NCI-H2081 (cell line): ENCODE data around the gene HIVEP3.

Source experiments
- DNase-seq, 2 experiments: peaks; one replicate each; lab custom pipeline; 2025; lab: John Stamatoyannopoulos, UW

Gene HIVEP3

DNA sequence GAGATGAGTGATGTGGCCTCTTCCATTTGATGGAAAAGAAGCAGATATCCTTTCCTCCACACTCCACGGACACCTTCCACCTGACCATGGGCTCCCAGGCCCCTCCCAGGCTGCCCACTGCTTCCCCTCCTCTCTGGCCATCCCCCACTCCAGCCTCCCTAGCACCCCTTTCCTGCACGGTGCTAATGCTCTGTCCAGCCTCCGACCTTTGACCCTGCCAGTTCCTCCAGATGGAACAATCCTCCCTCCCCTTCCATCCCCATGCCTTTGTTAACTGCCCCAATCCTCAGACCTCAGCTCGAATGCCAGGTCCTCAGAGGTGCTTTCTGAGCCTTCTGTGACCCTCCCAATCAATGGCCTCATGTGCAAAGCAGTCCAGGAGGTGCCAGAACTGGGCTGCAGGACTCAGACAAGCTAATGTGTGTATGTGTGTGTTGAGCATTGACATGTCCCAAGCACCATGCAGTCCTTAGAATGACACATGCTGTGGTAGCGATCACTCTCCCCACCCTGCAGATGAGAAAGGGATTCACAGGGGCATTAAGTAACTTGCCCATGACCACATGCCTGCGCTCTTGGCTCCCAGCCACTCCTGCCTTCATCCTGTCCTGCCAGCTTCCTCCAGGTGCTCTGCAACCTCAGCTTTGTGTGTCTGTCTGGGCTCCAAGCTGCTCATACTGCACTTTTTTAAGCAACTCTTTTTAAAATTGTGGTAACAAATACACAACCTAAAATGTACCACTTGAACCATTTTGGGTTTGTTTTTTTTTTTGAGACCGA lies 370.8 kb downstream of the HIVEP3 start:
- peak in 1 of 2 experiments; percentile 48 for DNase-seq

DNA sequence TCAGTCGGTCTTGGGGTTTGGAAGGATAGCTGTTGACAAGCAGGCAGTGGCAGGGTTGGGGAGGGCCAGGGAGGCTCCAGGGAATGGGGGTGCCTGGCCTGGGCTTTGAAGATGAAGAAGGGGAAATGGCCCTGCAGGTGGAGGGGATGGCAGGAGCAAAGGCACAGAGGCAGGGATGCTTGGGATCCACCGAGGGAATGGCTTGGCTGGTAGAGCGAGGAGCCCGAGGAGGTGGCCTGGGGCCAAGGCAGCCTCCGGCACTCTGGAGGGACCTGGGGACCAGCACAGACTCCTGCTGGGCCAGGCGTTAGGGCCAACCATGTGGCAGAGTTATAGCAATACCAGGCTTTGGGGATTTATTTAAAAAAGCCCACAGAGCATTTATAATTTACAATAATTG lies 371.4 kb downstream of the HIVEP3 start:
- DNase-seq: no peak

DNA sequence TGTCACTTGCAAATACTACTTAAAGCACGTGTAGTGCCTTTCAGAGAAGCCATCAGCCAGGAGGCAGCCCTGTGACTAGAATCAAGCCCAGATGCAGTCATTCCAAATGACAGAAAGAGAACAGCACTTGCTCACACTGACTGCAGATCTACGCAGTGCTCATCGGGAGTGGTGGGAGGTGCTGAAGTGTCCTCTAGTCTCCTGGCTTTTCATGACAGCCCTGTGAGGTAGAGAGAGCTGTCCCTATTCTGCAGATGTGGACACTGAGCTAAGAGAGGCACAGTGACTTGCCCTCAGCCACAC lies 371.9 kb downstream of the HIVEP3 start:
- no peak for DNase-seq

DNA sequence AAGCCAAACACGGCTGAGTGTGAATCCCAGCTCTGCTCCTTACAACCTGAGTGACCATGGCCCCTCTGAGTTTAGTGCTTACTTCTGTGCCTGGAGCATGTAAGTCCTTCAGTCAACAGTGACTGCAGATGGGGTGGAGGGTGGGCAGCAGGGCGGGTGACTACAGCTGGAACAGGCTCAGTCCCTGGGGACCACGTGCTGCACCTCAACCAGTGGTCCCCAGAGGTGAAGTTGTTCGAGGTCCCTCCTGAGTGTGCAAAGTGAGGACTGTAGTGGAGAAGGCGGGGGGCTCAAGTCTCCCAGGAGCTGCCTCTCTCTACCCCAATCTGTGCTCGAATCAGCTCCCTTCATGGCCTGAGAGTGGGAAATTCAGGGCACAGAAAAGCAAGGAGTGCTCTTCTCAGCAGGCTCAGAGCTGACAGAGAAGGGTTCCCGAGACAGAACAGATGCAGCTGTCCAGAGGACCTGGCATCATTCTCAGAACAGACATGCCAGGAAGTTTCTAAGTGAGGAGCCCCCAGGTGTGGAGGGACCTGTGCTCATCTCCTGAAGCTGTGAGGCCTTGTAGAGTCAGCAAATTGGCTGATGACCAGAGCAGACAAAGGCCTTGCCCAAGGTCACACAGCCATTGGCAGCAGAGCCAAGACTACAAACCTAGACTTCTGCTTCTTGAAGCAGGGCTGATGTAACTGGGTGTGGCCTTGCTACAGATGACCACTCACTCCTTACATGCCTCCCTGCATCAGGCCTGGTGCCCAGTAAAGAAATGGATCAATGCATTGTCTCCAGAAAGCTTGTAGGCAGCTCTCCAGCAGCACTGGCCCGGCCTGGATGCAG lies 372.5 kb downstream of the HIVEP3 start:
- no peak for DNase-seq

DNA sequence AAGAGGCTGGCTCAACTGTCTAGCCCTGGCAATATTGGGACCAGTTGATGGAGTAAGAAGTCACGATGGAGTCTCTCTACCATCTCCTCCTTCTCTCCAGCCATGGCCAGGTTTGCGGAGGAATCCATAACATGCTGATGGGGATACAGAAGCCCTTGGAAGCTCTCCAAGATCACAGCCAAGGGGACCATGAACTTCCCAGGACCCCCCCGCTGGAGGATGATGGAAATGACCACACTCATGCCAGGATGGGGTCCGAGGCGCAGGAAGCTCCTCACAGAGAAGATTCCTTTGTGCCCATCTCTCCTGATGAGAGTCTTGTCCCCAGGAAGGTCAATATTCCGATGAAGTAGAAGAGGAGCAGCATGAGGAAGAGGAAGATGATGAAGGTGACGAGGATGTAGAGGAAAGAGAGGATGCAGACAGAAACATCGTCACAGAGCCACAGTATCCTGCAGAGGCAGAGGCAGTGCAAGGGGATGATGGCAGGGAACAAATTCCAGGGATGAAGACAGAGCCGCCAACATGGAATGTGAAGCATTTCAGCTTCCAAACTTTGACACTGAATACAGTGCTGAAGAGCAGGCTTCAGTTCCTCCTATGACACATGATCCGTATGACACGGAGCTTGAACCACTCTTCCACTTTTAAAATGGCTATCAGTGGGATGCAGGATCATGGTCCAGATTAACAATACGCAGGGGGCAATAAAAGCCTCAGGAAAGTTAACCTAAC lies 376.4 kb downstream of the HIVEP3 start:
- DNase-seq: no peak

DNA sequence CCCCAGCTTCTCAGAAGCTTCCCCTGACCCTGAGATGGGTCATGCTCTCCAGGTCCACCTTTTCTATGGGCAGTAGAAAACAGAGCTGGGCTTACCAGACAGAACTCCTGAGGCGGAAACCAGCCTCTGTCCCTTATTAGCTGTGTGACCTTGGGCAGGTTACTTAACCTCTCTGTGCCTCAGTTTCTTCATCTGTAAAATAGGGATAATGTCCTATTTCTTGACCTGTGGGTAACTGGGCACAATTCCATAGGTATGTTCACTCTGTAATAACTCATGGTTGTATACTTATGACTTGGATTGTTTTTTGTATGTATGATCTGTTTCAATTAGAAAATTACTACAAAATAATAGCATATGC lies 377.1 kb downstream of the HIVEP3 start:
- no peak for DNase-seq

DNA sequence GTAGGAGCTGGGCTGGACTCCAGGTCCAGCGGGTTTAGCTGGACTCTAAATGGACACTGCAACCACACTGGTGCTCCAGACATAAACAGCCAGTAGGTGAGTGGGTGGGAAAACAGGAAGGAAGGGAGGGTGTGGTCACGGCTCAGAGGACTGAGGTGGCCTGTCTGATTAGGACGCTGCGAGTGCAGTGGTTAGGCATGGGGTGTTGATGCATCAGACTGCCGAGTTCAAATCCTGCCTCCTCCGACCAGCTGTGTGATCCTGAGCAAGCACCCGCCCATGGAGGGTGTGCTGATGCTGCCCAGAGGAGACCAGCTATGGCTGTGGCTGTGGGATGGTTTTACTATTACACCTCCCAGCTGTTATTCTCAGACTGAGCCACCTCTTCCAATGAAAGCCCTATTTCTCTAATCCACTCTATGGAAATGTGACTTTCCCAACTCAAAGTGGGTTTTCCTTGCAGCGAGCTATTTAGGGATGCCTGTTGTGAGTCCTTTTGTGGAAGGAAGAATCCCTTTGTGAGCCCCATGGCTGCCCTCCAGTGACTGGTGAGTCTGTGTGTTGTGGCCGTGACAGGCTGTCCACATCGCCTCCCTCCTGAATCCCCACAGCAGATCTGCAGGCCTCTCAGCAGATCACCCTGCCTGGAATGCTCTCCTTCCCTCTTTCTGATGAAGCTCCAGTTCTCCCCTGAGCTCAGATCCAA lies 377.7 kb downstream of the HIVEP3 start:
- no peak for DNase-seq

DNA sequence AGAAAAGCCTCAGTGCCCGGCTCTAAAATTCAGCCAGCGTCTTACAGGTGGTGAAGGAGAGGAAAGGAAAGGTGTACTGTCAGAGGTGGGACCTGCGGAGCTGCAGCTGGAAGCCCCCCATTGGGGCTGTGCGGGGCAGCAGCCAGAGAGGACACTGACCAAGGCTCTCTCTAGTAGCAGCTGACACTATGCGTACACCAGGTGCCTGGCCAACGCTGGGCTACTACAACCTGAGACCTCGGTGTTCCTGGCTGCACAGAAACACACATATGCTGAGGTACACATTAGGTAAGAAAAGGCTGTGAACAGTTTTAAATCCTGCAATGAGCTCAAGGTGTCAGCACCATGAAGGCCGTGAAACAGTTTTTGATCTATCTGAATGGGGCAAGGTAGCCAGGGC lies 378.7 kb downstream of the HIVEP3 start:
- no peak for DNase-seq

DNA sequence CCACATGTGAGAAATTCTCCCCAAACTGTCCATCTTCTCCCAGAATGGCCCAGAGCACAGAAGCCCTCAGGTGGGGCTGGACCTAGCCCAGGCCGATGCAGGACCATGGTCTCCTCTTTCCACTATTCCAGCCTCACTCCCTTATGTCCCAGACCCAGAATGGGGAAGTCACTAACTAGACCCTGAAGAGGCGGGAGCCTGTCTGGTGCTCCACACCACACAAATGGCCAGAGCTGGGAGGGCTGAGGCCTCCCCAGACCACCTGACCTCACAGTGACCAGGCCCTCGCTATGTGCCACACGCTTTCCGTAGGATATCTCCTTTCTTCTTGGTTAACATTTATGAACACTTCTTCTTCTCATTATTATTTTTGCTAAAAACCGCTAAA lies 379.3 kb downstream of the HIVEP3 start:
- no peak for DNase-seq

DNA sequence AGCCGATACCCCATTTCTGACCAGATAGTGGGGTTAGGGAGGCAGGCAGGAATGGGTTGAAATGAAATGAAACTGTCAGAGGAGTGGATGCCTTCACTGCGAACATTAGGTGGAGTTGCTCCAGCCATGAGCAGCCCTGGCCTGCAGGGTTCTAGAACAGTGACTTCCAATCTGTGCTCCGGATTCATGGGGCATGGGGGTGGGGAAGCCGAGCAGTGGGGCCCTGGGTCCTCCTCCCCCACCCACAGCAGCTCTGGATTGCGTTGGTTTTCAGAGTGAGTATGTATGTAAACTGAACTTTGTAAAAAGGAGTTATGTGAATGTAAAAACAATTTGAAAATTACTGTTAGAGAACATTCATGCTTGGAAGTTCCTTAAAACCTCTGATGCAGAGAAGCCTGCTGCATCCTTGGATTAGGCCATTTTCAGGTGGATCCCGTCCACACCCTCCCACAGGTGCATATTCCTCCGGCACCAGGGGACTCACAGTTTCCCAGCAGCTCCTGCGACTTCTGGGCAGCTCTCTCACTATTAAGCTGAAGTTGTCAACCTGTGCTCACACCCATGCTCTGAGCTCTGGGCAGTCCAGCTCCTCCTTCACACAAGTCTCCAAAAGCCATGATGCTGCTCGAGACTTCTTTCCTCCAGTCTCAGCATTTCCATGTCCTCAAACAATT lies 379.8 kb downstream of the HIVEP3 start:
- no peak for DNase-seq

DNA sequence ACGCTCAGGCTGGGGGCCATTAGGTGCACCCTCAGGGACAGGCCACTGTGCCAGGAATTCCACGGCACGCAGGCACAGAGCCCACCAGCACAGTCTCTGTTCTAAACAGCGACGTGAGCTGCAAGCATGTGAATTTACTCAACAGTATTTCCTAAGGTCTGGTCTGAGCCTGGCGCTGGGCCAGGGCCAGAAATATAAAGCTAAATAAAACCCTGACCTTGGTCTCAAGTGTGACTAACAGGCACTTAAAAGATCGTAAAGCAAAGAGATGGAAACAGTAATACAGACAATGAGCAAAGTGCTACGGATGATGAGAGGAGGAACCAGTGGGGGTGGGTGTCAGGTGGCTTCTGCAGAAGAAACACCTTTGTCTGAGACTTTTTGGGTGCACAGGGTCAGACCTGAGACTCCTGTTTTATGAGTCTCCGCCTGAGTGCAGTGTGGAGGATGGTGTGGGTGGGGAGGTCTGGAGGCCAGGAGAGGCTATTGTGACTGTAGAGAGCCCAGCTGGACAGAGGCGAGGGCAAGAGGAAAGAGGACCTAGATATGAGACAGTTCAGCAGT lies 380.9 kb downstream of the HIVEP3 start:
- DNase-seq: no peak

DNA sequence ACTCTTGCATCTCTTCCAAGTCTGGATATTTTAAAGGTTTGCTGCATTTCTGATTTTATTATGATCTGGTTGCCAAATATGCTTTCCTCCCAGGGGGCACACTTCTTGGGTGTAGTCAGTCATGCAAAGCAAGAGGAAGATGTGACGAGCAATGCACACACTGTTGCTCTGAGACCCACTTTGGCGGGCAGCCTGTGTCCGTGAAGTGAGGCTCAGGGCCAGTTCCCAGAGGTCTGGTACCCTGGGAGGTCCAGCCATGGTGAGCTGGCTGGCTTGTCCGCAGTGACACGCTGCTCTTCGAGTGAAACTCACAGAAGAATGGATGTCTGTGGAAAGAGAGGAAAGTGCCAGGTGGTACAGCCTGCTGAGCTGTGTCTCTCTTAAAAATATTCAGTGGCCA lies 381.5 kb downstream of the HIVEP3 start:
- no peak for DNase-seq

DNA sequence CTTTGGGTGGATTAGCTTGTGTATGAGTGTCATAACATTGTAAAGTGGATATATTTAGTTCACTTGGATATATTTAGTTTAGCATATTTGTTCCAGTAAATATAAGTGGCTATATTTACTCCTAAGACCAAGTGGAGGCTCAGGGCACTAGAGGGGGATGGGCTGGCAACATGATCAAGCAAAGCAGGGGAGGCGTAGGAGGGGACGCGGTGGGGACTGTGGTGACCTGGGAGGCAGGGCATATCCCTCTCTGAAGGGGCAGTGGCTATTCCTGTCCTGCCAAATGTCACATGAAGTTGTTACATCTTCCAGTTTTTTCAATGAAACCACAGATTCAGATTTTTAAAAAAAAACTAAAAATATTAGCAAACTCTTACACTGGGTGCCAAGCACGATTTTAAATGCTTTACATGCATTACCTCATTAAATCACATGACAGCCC lies 382.3 kb downstream of the HIVEP3 start:
- DNase-seq: no peak

DNA sequence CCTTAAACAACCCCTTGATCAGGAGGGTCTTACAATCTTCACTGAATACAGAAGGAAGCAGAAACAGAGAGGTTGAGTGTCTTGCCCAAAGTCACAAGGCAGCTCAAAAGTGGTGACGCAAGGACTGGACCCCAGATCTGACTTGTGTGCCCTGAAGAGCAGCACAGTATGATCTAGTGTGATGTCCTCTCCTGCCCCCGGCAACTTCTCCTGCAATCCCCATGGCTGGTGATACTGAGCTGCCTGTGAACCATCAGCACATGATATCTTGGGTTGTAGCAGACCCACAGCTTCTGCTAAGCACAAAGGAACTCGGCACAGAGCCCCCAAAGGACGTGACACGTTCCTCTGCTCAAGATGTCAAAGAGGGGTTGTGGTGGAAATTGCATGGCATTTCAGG lies 383.0 kb downstream of the HIVEP3 start:
- no peak for DNase-seq

DNA sequence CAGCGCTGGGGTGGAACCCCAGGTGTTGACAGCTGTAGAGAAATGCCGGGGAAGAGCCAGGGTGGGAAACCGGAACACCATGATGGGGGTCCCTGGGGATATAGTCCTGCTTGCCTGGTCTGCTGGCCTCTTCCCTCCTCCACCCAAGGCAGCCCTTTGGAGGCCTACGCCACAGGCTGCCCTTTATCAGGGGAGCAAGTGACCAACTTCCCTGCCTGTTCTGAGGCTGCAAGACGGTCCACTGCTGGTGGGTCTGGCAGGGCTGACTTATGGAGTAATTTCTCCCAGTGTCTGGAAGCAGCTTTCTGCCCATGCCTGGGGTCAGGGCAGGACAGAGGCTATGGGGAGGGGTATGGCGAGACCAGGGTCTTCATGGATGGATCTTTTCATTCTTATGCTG lies 383.4 kb downstream of the HIVEP3 start:
- DNase-seq: no peak

DNA sequence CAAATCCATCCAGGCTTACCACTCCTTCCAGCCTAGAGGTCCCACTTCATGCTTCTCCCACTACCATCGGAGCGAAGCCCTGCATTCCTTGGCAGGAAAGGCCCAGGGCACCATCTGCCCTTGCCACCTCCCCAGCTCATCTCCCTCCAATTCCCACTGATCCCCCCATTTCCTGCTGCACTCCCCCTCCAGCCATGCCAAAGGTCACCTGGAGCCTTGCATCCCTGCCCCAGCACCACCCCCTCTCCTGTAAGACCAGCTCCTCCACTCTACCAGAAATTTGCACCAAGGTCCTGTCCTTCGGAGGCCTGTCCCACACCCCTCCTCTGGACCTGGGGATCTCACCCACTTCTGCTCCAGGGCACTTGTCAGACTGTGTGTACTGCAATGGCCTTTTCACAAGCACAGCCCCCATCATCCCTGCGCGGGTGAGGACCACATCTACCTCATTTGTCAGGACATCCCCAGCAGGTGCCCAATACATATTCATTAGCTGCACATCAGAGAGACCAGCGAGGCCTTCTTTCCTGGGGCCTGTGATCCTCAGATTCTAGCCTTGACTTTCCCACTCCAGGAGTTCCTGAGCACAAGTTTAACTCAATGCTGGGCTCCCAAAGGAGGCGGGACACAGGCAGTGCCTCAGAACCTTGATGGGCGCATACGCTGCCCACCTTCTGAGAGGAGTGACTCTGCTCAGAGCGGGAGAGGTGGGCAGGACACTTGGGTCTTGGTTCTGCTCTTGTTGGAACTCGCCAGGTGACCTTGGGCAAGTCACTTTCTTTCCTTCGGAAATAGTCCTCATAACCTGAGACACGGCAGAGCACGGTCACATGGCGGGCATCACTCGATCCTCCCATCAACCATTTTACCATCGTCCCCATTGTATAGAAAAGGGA lies 384.3 kb downstream of the HIVEP3 start:
- DNase-seq: no peak

DNA sequence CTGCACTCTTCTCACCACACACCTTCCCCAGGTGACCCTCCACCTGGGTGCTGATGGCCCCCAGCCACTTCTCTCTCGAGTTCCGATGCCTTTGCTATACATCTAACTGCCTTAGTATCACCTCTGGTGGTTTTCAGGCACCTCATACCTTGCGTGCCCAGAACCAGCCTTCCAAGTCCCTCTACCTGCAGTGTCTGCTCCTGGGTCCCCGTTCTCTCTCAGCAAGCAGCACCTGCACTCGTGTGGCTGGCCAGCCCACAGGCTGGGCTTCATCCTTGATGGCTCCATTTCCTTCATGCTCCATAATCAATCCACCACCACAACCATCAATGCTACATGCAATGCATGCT lies 385.0 kb downstream of the HIVEP3 start:
- DNase-seq: no peak

DNA sequence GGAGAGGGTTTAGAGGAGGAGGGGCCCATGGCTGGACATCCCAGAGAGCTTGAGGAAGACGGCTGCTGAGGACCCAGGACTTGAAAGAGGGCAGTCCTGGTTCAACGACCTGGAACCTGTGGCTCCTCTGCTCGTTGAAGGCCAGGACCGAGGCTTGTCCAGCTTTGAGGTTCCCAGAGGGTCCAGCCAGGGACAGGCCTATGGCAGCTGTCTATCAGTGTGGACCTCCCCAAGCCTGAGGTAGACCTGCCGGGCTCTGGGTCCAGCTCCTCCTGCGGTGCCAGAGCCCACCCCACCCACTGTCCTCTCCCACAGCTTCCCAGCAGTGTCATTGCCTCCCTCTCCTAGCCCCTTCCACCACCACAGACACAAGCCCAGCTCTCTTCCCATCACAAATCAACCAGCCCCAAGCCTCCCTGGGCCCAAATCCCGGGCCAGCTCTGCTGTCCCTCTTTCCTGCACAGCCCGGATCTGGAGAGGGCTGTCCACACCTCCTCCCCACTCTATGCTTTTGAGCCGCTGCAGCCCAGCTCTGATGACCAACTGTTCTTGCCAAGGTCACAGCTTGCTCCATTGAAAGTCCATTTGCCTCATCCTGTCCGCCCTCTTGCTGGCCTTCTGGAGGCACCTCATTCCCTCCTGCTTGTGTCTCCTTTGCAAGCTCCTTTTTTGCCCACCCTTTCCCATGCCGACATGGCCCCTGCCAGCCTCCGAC lies 385.5 kb downstream of the HIVEP3 start:
- DNase-seq: no peak

DNA sequence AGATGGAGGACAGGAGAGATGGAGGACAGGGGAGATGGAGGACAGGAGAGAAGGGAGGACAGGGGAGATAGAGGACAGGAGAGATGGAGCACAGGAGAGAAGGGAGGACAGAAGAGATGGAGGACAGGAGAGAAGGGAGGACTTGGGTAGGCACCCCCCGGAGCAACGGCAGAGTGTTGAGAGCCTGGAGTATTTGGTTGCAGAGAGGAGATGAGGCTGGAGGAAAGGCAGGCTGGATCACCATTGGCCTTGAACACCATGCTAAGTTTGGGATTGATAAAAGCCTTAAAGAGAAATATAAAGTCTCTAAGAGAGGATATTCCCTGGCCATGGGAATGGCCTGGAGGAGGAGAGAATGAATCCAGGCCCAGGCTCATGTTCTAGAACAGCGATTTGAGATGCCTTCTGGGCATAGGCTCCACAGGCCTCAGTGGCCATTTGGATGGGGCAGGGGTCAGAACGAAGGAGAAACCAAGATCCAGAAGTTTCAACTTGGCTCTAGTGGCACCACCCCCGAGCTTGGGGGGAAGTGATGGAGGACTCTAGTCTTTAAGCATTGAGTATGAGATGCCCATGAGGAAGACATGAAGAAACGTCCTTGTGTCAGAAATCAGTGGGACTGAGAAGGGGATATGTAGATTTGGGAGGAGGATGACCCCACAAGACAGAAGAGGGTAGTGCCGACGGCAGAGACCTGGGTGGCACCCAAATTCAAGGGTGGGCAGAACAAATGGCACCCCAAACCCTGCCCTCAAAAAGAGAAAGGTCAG lies 386.3 kb downstream of the HIVEP3 start:
- no peak for DNase-seq
